ELR (cell line): ENCODE data around the gene TMEM121.
A peak's percentile ranks its signal among the peaks of the same experiment; 100 is the strongest.
"Not testable (repeated sequence)": the region's sequence is repeated elsewhere in the genome, so short reads cannot be mapped to it uniquely, and the experiment has no call there.

Source experiments
- DNase-seq: peaks from one replicate; pipeline ENCODE4 v3.0.0-alpha.2; 2015; ENCODE audit warnings: low read depth

Gene TMEM121

DNA sequence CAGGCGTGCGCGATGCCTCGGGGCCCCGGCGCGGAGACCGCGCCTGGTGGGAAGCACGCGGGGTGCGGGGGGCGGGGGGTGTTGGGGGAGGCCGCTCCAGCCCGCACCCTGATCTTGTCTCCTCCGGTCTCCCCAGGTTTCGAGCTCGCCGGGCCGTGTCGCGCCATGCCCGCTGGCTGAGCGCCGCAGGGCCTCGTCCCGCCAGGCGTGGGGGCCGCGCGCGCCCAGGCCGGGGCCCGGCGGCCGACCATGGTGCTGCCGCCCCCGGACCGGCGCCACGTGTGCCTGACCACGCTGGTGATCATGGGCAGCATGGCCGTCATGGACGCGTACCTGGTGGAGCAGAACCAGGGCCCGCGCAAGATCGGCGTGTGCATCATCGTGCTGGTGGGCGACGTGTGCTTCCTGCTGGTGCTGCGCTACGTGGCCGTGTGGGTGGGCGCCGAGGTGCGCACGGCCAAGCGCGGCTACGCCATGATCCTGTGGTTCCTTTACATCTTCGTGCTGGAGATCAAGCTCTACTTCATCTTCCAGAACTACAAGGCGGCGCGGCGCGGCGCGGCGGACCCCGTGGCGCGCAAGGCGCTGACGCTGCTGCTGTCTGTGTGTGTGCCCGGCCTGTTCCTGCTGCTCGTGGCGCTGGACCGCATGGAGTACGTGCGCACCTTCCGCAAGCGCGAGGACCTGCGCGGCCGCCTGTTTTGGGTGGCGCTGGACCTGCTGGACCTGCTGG lies 2.4 kb downstream of the TMEM121 start:
- DNase-seq, result no peak

DNA sequence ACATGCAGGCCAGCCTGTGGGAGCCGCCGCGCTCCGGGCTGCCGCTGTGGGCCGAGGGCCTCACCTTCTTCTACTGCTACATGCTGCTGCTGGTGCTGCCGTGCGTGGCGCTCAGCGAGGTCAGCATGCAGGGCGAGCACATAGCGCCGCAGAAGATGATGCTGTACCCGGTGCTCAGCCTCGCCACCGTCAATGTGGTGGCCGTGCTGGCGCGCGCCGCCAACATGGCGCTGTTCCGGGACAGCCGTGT lies 2.9 kb downstream of the TMEM121 start:
- no peak for DNase-seq

DNA sequence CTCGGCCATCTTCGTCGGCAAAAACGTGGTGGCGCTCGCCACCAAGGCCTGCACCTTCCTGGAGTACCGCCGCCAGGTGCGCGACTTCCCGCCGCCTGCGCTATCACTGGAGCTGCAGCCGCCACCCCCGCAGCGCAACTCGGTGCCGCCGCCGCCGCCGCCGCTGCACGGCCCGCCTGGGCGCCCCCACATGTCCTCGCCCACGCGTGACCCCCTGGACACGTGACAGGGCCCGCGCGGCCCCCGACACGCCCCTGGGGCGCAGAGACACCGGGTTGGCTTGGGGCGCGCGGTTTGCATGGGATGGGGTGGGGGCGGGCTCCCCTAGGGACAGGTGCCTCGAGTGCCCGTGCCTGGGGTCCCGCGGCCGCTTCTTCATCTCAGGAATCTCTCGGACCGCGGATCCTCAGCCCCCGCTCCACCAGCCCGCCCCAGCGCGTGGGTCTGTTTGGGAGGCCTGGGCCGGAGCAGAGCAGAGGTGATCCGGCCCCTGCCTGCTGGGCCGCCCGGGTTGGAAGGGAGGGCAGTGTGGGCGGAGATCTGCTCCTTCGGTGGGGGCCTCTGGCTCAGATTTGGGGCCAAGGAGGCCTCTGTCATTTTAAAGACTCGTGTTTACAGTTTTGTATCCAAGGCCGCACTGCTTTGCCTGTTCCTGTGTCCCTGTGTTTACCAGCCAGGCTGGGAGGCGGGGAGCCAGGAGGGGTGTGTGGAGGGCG lies 3.3 kb downstream of the TMEM121 start:
- DNase-seq, result no peak

DNA sequence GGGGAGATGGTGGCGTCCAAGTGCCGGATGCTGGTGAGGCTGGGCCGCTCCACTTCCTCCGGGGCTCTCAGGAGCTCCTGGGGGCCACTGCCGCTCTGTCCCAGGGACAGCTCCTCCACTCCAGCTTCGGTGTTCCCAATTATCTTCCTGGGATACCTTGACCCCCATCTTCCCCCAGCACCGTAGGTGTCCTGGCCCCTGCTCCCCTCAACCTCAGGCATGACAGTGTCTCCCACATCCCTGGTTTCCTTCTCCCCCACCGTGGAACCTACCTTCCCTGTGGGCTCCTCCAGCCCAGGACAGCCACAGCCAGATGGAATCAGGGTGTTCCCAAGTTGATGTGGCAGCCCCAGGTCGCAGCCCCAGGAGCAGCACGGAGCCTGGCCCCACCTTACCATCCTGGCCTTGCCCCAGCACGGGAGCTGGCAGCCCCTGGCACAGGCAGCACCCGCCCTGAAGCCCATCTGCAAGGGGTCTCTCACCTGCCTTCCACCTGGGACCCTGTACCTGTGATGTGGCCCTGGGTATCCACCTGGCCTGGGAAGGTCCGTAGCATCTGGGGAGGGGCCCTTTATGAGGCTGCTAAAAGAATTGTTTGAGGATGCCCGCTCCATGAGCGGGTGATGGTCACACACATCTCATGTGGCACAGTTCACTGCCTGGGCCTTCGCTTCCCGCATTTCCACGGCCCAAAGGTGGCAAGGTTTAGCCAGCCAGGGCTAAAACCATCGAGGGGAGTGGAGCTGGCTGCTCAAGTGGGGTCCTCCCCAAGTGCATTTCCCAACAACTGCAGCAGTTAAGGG lies 4.1 kb downstream of the TMEM121 start:
- DNase-seq, result no peak

DNA sequence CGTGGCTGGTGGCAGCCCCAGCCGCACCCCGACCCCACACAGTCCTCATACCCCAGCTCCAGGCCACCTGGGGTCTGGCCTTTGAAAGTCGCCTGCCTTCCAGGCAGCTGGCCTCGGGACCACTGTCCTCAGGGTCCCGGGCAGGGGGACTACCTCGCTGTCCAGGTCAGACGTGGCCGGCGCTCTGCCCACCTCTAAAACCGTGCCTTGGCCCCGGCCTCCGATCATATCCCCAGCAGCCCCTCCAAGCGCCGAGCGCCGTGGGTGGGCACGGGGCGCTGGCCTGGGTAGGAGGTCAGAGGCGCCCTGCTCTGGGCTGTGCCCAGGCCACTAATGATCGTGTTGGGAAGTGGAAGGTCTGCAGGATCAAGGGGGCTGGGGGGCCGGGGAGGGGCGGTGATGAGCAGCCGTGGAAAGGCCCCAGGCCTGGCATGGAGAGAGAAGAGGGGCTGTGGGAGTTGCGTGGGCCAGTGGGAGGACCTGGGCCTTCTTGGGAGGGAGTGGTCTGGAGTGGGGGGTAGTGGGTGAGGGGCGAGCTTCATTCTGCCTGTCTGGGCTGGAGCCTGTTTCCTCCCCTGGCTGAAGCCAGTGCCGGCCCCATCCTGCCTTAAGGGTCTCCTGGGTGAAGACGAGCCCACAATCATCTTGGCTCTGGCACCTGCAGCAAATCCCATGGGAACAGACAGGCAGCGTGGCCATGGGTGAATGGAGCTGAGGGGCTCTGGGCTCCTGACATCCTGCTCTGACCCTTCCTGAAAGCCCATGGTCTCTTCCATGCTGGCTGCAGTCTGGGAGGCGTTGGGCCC lies 4.9 kb downstream of the TMEM121 start:
- no peak for DNase-seq

DNA sequence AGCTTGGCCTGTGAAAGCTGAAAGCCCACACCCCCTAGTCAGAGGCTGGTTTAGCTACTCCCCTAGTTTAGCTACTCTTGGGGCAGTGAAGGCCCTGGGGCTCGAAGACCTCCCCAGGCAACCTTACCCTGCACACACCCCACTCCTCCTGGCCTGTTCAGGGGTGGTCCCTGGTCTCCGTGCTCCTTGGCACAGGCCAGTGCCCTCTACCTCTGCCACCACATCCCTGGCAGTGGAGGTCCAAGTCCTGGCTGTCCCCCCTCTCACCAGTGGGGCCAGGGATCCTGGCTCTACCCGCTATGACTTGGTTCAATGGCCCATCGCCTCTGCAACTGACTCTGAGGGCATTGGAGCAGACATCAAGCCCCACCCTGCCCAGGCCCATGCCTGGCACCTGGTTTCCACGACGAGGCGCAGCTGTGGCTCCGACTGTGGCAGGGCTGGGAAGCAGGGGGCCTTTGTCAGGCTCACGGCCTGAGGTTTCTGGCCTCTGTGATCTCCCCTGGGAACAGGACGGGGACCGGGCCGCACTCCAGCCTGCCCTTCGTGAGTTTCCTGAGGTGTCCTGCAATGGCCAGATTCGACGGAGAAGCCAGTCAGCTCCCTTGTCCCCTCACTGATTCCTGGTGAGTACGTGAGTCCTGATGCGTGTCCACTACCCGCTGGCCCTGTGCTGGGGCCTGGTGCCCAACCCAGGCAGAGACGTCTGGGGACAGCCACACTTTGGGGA lies 5.7 kb downstream of the TMEM121 start:
- DNase-seq, result no peak

DNA sequence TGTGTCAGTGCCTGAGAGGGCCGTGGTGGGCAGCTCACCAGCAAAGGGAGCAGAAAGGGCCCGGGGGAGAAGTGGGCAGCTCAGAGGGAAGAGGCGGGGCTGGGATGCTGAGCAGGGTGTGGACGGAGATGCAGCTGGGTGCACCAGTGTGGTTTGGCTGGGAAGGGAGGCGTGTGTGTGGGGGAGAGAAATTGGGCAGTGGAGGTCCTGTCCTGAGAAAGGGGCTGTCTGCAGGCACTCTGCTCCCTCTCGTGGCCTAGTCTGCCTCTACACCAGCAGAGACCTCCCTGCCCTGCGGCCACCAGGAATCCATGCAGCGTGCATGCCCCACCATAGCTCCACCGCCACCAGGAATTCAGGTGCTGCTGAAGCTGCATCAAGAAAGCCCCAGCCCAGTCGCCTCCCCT lies 6.4 kb downstream of the TMEM121 start:
- DNase-seq, result peak; percentile 53

DNA sequence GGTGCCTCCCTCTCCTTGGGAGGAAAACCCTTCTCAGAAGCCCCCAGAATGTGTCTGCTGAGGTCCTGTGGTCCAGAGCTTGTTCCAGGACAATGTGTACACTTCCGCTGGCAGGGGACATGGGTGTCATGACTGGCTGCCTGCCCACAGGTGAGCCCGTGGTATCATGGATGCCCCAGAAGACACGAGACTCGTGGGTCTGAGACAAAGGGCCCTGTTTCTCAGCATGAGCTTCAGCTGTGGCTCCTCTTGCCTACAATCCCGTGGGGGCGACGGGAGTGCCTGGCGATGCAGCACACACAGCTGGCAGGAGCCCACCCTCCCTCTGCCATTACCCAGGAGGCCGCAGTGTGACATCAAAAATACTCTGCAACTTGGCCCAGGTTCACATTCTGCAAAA lies 7.0 kb downstream of the TMEM121 start:
- no peak for DNase-seq

DNA sequence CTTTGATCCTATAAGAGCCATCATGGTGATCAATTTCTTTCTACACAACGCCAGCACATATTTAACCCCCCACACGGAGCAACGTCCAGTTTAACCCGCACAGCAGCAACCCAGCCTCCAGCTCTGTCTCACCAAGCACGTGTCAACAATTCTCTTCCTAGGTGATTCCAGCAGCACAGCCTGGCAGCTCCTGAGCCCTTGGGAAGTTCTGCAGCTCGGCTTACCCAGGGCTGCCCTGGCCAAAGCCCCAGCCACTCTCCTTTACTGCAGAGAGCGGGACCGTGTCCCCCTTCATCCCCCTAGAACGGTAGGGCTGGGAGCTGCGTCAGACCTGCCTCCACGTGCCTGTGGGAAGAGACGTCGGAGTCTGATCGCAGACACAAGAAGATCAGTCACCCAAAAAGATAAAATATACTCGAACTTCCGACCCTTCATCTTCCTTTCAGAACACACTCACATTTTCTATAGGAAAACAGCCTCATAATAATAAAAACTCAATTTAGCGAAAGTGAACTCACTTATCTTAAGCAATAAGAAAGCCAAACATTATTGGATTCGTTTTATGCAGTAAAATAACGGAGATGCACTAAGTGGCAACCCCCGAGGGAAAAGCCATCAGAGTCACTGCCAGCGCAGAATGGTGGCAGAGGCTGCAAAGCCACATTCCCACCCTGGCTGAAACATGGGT lies 7.6 kb downstream of the TMEM121 start:
- DNase-seq, result no peak

DNA sequence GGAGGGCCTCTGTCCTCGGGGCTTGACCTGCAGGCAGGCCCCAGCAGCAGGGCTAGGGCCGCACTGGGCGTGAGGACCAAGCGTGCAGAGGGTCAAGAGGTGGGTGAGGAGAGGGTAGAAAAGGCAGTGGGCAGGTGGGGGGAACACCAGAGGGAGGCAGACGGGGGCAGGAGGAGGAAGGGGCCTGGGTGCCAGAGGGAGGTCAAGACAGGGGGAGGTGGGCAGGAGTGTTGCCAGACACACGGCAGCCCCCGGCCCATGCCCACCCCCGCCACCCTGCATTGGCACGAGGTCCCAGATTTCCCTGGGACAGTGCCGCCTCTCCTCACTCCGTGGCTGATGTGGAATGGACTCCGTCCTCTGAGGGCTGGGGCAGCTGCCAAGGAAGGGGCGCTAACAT lies 8.2 kb downstream of the TMEM121 start:
- no peak for DNase-seq

DNA sequence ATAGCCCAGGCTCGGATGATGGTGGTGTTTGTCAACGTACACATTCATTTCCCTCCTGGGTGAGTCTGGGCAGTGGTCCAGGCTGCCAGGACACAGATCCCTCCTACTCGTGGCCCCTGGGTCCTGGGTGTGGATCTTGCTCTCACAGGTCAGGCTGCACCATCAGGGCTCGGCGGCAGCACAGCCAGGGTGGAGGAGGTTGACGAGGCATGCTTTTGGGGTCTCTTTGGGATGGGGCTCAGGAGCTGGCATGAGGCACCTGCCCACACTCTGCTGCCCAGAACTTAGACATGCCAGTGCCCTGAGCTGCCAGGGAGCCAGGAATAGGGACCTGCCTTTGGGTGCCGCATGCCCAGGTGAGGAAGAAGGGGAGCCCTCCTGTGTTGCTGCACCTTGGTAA lies 9.7 kb downstream of the TMEM121 start:
- DNase-seq, result no peak

DNA sequence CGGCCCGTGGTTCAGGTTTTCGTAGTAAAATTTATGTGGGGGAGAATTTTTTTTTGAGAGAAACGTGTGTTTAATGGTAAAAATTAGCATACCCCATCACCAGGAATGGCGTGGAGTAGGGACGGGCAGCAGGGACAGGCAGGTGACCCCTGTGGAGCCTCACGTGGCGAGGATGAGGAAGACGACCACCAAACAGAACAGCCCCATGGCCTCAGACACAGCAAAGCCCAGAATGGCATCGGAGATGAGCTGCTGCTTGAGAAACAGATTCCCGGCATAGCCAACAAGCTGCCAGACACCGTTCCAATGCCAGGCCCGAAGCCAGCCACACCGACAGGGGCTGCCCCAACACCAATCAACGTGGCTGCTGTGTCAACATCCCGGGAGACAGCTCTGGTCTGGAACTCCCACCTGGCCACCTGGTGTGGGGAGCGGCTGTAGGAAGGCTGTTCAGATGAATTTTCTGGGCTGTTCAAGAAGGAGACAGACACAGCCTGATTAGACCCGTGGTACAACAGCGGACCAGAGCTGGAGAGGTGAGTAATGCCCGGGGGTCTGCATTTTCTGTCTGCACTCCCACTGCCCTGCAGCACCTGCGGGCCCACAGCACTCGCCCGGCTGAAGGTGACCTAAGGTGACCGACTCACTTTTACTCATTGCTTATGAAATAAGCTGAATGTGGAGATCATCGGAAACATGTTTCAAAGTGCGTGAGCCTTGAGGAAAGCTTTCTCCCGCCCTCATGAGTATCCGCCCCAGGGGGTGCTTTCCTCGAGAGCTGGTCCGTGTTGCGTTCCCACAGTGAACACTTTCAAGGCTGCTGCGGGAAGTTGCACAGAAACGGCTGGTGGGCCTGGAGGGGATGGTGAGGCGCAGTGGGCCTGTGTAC lies 10.6 kb downstream of the TMEM121 start:
- DNase-seq, result no peak

DNA sequence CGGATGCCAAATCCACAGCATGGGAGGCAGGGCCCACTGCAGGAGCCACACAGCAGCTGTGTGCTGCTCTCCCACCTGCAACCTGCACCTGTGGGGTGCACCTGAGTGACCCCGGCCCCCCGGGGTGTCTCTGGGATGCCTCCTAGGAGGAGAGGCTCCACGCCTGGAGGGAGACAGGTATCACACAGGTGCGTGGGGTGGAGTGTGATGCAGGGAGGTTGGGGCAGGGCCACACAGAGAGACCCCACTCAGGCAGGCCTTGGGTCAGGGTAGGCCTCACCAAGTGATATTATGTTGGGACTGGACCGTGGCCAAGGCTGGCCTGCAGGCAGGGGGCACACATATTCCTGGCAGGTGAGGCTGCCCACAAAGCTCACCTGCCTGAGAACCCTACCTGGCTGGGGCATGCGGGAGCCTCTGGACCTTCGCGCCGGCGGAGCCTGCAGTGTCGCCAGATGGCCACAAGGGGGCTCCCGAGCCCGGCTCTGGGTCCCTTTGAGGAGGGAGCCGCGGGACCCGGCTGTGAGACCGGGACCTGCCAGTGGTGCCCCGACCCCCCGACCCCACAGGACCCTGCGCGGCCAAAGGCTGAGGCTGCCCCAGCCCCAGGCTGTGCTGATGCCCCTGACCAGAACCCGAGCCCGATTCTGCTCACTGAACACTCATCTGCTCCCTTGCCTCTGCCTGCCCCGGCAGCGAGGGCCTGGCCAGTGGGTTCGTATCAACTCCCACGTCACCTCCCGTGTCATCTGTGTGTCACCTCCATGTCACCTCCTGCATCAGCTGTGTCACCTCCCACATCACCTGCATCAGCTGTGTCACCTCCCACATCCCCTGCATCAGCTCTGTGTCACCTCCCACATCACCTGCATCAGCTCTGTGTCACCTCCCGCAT lies 11.4 kb downstream of the TMEM121 start:
- DNase-seq, result peak; percentile 46

DNA sequence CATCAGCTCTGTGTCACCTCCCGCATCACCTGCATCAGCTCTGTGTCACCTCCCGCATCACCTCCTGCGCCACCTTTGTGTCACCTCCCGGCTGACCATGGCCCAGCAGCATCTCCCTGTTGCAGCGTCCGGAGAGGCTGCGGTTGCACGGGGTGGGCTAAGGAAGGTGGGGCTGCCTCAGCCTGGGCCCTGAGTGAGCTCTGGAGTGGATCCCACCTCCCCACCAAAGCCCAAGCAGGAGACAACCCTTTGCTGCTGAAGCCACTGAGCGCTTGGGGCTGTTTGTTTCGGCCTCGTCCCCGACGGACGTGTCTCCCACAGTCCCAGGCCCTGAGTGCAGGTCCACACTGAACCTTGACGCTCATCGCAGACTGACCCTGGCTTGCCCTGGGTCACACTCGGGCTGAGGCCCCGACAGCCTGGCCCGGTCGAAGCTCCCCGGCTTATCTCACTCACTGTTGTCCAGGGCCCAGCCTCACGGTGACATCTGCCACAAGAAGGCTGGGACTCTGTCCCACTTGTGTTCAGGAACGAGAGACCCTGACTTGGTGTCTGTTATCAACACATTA lies 12.2 kb downstream of the TMEM121 start:
- DNase-seq, result no peak

DNA sequence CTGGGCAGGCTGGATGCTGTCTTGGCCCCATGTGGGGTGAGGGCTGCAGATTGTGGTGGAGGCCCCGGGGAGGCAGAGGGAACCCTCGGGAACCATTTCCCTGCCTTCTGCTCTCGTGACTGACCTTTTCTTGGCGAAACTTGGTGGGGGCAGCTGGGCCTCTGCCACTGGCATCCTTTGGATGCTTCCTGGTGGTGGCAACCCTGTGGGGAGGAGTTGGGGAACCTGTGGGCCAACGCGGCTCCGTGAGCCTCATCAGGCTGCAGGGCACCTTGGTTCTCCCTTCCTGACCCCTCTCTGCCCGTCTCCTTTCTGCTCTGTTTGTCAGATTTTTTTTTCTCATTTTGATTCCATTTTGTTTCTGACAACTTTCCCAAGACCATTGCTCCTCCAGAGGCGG lies 14.4 kb downstream of the TMEM121 start:
- DNase-seq, result no peak

DNA sequence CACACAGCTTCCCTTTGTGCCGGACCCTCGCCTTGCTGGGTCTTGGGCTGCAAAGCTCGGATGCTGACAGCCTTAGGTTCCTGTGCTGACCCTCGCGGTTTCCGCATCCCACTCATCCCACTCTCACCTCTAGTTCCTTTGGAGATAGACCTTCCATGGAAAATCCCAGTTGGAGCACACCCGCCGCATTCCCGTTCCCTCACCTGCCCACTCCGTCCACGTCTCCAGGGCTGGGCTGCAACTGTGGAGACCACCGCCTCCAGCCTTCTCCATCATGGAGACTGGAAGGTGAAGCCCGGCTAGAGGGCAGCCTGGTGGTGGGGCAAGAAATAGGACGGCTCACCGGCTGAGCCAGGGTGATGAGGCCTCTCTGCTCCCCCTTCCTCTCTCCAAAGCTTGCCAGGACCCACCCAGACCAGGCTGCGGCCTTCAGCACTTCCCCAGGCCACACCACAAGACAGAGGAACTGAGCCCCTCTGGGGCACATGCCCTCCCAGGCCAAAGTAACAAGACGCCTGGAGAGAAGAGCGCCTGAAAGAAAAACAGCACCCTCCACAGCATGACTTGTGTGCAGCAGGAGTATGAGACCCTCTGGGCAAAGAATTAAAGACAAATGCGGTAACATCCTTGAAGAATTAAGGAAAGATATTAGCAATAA lies 15.0 kb downstream of the TMEM121 start:
- no peak for DNase-seq

DNA sequence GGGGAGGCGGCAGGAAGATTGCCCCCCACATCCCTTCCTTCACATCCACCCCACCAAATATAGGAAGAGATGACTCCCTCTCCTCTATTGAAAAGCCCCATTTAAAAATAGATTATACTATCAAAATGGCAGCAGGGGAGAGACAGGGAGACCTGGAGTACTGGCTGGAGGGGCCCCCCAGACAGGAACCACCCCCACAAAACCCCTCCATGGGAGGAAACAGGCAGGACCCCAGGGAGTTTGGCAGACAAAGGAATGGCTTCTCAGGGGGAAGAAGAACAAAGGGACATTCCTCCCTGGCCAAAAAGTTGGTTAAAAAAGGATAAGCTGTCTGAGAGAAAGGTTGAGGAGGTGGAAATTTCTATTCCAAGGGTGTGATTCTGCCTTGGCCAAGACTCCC lies 19.3 kb downstream of the TMEM121 start:
- not testable (repeated sequence) for DNase-seq

DNA sequence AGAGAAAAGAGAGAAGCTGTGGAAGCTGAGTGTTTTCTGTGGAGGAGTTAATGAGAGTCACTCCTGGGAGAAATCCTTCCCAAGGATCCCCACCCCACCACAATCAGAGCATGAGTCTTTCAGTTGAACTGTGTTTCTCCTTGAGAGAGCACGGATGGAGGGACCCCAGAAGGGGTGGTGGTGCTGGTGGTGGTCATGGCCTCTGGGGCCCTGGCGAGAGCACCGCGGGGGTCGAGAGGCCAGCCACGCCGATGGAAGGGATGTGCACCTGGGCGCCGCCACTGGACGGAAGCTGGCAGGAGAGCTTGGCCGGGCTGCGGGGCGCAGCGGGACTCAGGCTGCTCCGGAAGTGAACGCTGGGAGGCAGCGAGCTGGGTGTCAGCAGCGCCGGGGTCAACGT lies 20.0 kb downstream of the TMEM121 start:
- not testable (repeated sequence) for DNase-seq
